ENCODE measurements around the gene CLDN19.

The CLDN19 gene

GRCh38 chr1:42739753-42740700 is at the start of gene CLDN19:
Gene CLDN19, minus strand, starts transcription at chr1:42740236. Its CDS starts 173 bp downstream, at chr1:42740063.
- no peak for DNase-seq (ENCODE audit: low read depth in 4 of 4, low spot score in 1 of 4)

DNA sequence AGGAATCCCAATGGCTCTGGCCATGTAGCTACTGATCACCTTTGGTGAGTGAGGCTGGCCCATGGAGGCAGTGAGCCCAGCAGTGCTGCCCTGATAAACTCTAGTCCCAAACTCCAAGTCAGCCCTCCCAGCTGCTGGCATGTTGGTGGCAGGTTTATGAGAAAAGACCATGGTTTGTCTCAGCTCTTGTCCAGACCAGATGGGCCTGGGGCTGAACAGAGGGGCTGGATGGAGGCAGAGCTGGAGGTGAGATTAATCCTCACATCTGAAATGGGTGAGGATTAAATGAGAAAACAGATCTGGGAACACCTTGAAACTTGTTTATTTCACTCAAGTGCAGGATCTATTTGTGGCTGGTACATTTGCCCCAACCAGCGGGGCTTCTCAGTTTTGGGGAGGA is 48.0 kb upstream of the CLDN19 start:
- DNase-seq (ENCODE audit: low read depth in 4 of 4, low spot score in 1 of 4): no peak

GRCh38 chr1:42786097-42786496 is 46.1 kb upstream of the CLDN19 start:
- DNase-seq (ENCODE audit: low read depth in 4 of 4, low spot score in 1 of 4): no peak

DNA sequence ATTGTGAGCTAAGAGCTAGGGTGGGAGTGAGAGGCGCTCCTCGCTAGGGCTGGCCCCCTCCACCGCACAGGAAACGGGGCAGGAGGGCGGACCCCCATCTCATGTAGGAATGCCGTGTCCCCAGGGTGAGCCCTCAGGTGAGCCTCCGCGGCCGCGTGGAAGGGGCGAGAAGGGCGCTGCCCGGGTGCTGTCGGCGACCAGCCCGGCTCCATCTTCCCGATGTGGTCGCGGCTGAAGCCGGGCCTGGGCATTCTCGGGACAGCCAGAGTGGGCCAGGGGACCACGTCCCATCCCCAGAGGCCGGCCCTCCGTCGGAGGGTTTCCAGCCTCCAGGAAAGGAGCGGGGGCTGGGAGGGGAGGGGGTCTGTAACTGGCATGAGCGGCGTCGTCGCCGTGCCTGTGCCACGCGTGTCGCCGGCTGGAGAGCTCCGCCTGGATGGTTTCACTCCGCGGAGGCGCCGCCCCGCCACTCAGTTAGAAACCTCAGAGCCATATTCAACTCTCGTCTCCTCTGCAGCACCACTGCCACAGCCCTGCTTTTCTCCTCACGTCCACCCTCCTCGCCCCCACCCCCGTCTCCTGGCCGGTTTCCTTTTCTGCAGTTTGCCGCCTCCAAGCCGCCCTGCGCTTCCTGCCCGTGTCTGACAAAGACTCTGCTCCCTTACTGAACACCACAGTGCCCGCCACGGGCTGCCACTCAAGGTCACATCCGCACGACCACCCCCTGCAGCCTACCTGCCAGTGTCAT is 45.1 kb upstream of the CLDN19 start, which contains the start of gene TMEM269:
Gene TMEM269, plus strand, starts transcription at position 46 of the 748 bp plus-strand sequence. CDS start 4,903 bp downstream, outside the sequence.
- peak in 1 of 4 experiments; percentile 18 for DNase-seq (ENCODE audit: low read depth in 4 of 4, low spot score in 1 of 4)

- no peak for DNase-seq (ENCODE audit: low read depth in 4 of 4, low spot score in 1 of 4)
Measured at GRCh38 chr1:42784547-42784945, 44.5 kb upstream of the CLDN19 start.

DNA sequence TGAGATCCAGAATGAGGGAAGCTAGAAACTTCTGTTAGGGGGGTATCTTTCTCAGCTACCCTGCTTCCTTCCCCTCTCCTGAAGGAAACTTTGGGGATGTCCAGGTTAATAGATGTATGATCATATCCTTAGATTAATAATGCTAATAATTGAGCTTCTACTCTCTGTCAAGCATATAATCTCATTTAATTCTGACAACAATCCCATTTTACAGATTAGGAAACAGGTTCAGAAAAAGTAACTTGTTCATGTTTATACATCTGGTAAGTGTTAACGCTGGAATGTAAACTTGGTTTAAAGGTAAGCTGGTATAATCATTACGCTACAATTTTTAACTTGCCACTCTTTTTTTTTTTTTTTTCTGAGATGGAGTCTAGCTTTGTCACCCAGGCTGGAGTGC is 43.1 kb upstream of the CLDN19 start:
- DNase-seq (ENCODE audit: low read depth in 4 of 4, low spot score in 1 of 4): no peak

DNA sequence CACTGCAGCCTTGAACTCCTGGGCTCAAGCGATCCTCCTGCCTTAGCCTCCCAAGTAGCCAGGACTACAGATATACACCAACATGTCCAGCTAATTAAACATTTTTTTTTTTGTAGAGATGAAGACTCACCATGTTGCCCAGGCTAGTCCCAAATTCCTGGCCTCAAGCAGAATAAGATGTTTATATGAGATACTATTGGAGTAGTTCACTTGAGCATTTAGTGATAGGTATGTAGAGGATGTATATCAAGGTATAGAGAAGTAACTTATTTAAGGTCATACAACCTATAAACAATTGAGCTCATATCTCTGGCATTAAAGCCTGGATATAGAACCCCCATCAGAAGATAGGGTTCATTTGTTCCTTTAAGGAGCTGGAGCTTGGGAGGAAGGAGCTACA is 40.1 kb upstream of the CLDN19 start:
- DNase-seq (ENCODE audit: low read depth in 4 of 4, low spot score in 1 of 4): no peak

GRCh38 chr1:42779725-42780124 is 39.7 kb upstream of the CLDN19 start:
- no peak for DNase-seq (ENCODE audit: low read depth in 4 of 4, low spot score in 1 of 4)

DNA sequence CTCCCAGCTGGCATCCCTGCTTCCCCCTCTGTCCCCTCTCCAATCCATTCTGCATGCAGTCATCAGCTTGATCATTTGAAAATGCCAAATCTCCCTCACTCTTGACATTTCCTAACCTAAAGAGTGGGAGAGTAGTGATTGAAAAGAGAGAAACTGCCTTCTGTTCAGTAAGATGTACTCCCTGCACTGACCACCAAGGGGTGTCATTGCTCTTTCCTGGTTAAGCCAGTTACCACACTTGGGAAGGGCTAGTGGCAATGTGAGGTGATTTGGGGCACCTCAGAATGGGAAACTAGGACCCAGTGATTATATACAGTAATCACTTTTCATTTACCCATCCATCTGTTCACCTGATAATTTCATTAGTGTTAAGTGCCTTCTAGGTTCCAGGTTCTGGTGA is 37.8 kb upstream of the CLDN19 start:
- no peak for DNase-seq (ENCODE audit: low read depth in 4 of 4, low spot score in 1 of 4)

DNA sequence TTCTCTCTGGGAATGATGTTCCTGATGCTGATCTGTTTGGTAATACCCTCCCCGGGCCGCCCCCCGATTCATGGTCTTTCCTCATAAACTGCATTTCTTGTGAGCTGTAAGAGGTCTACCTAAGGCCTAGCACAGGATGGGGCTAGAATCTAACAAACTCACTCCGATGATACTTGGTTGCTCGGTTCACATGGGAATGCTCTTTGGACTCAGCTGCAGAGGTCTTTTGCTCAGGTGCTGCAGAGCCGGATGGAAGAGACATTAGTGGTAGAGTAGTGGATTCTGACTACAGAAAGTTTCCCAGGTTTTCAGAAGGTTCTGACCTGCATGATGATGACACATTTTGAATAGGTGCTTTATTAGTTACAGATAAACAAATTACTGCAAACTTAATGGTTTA is 36.5 kb upstream of the CLDN19 start:
- no peak for DNase-seq (ENCODE audit: low read depth in 4 of 4, low spot score in 1 of 4)

- DNase-seq (ENCODE audit: low read depth in 4 of 4, low spot score in 1 of 4): no peak
Measured at GRCh38 chr1:42774928-42775526, 35.0 kb upstream of the CLDN19 start.

- no peak for DNase-seq (ENCODE audit: low read depth in 4 of 4, low spot score in 1 of 4)
Measured at GRCh38 chr1:42773420-42773819, 33.4 kb upstream of the CLDN19 start.

DNA sequence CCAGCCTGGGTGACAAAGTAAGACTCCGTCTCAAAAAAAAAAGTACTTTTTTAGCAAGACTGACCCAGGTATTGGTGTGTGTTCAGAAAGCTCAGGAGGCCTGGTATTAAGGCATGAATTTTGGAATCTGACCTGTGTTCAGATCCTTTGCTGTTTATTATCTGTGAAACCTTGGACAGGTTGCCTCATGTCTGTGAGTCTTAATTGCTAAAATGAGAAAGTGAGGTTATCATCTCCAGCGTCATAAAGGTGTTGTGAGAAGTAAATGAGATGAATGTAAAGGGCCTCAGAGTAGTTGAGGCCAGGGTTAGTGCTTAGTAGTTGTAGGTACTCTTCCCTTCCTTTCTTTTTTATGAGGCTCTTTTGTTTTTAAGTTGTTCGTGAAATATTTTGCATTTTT is 29.8 kb upstream of the CLDN19 start:
- DNase-seq (ENCODE audit: low read depth in 4 of 4, low spot score in 1 of 4): no peak

DNA sequence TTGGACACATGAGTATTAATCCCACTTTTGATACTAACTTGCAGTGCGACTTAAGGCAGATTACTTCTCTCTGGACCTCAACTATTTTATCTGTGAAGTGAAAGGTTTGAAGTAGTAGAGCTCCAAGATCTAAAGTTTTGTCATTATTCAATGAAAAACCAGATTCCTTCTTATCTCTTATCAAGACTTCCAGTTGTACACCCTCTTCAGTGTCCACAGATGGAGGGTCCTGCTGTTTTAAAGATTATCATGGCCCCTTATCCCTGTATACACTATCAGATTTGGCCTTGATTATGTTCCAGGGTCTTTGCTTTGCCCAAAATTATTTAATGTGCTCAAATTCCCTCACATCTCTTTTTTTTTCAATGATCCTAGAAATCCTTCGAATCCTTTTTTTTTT is 28.1 kb upstream of the CLDN19 start:
- no peak for DNase-seq (ENCODE audit: low read depth in 4 of 4, low spot score in 1 of 4)

- DNase-seq (ENCODE audit: low read depth in 4 of 4, low spot score in 1 of 4): no peak
Measured at GRCh38 chr1:42767510-42768000, 27.5 kb upstream of the CLDN19 start.

DNA sequence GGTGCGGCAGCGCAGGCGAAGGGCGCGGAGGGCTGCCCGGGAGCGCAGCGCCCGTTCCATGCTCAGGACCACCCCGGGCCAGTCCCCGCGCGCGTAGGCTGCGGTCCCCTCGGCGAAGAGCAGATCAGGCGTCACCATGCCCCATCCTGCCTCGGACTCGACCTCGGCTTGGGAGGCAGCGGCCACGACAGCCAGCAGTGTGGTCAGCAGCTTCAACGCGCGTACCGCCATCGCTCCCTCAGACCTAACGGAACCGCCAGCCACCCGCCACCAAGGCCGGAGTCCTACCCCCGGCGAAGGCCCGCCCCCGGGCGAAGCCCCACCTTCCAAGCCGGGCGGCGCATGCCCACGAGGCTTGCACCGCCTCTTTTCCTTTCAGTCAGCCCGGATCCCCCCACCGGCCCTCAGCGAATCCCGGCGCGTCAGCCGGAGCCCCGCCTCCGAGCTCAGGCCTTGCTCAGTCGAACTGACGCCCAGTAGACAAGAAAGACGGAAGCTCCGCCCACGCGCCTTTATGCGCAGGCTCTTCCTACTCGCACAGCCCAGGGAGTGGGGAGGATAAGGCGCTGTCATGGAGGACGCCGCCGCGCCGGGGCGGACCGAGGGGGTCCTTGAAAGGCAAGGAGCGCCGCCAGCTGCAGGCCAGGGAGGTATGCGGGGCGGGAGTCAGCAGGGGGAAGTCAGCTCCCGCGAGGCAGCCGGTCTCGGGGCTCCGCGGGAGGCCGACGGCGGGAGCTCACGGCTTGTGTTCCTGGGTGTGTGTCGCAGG is 26.9 kb upstream of the CLDN19 start, which contains the start of the genes C1orf50 and P3H1:
Gene C1orf50, plus strand, starts transcription at position 509 of the 769 bp plus-strand sequence. Its CDS starts 63 bp downstream, at position 572.
Gene P3H1, minus strand, starts transcription at position 288 of the 769 bp plus-strand sequence. Its CDS starts 57 bp downstream, at position 231.
- peak; percentile 99 to 100 (median 99) for DNase-seq (ENCODE audit: low read depth in 4 of 4, low spot score in 1 of 4)

DNA sequence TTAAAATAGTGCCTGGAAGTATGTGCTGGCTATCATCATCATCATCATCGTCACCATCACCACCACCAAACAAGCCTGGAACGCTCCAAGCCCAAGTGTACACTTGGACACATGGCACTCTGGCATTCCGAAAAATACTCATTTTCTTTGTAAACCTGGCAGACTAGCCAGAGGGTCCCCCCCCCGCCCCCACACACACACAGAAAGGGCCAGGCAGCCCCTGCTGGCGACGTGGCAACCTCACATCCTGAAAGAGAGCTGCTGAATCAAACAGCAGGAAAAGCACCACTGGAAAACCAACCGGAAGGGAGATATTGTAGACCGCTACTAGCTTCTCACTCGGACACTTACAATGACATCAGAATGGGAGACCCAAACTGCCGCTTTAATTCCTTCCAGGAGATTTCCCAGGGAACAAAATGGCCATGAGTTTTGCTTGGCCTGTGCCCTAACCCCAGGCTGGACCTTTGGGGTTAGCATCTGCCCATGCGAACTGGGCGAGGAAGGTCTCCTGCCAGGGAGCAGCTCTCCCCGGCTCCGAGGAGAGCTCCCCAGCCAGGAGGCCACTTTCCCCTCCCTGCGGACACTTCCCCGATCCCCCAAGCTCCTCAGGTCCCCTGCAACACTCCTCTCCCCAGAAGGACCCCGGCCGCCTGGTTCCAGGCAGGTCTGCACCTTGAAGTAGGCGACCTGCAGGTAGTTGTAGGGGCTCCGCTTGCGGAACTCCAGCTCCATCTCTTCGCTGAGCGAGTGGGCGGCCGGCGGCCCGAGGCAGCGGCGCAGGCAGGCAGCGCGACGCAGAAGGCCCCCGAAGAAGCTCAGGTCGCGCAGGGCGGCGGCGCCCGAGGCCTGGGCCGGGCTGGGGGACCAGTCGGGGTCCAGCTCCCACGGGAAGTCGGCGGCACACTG is 26.1 kb upstream of the CLDN19 start:
- peak; percentile 17 to 36 (median 30) for DNase-seq (ENCODE audit: low read depth in 4 of 4, low spot score in 1 of 4)

GRCh38 chr1:42765269-42765668 is 25.2 kb upstream of the CLDN19 start:
- DNase-seq (ENCODE audit: low read depth in 4 of 4, low spot score in 1 of 4): no peak

DNA sequence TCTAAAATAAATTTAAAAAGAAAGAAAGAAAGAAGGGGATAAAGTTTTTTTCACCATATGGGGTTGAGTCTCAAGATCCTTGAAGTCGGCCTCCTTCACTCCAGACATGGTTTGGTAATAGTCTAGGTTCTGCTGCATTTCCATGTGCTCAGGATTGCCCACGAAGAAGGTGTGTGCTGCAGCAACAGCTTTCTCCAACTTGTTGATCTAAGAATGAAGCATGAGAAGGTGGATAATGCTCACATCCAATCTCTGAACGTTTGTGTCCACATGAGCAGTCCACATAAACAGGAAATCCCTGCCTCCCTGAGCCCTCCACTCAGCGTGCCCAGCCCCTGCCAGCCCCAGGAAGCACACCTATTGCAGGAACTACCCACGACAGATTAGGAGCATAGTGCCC is 22.2 kb upstream of the CLDN19 start:
- DNase-seq (ENCODE audit: low read depth in 4 of 4, low spot score in 1 of 4): no peak

Data from stimulated activated CD4-positive, alpha-beta T cell treated with anti-CD3 and anti-CD28 coated beads, Interleukin-1b, Interleukin-23, amount 100 ng/mL, for 24 hours (primary cell).